Ovary (tissue), 9 donors: ENCODE results near the gene EPM2AIP1. TPM values are rescaled to one million over a fixed set of nuclear protein-coding genes. Genes with fewer than 3 reads are reported as not detected.
"Not testable (repeated sequence)": the region's sequence is repeated elsewhere in the genome, so short reads cannot be mapped to it uniquely, and the experiment has no call there.

Source experiments
- DNase-seq, 5 donors: peaks; one replicate each; pipeline ENCODE4 v3.0.0-alpha.2; 2019 to 2020
- H3K27ac ChIP-seq, 2 donors: fragments of 200-600 bp; one replicate each; pipeline versions ENCODE4 v1.5.1 to v1.8.0; 2019 to 2022
- H3K27me3 ChIP-seq: fragments of 200-600 bp; one replicate; pipeline ENCODE4 v1.8.0; 2022
- H3K36me3 ChIP-seq: fragments of 200-600 bp; sonication (generic); one replicate; pipeline ENCODE4 v1.5.1; 2019
- H3K4me1 ChIP-seq: one replicate; pipeline ENCODE4 v1.8.1; 2013; ENCODE audit warnings: mild to moderate bottlenecking, moderate library complexity; ENCODE audit not compliant: insufficient read depth
- H3K4me3 ChIP-seq: fragments of 200-600 bp; sonication (generic); one replicate; pipeline ENCODE4 v1.5.1; 2017
- H3K9me3 ChIP-seq, 2 donors: fragments of 200-600 bp in 1 of 2; sonication (generic) in 1 of 2; one replicate each; pipeline versions ENCODE4 v1.5.1 to v1.8.1; 2013 to 2019; ENCODE audit warnings: mild to moderate bottlenecking in 1 of 2, moderate library complexity in 1 of 2
- CTCF ChIP-seq, 3 donors: fragments of 450-650 bp in 2 of 3; fragments of 200-600 bp in 1 of 3; IDR thresholded peaks; one replicate each; pipeline versions ENCODE4 v1.5.1 to v1.8.0; 2016 to 2022; ENCODE audit warnings: antibody characterized with exemption in 3 of 3, mild to moderate bottlenecking in 1 of 3
- EP300 ChIP-seq: sonication (generic); formaldehyde crosslinking; IDR thresholded peaks from one replicate; pipeline ENCODE4 v1.6.1; 2017; ENCODE audit warnings: antibody characterized with exemption
- POLR2A ChIP-seq: fragments of 450-650 bp; IDR thresholded peaks from one replicate; pipeline ENCODE4 v1.6.1; 2017; ENCODE audit warnings: antibody characterized with exemption, mild to moderate bottlenecking, moderate library complexity
- WGBS, 3 donors: extraction: QIAGEN DNeasy Blood & Tissue Kit in 1 of 3; methylation state at CpG; one replicate each; pipeline versions ENCODE4 v1.1.5 to v1.1.7; 2013 to 2017; 5-methylcytosine and 5-hydroxymethylcytosine counted together
- intact Hi-C, 4 donors: fragments of 100-400 bp; cut with DNase I; formaldehyde crosslinking; loops; one replicate each; pipeline versions ENCODE4 v1.11.0 to v1.15.1; 2022 to 2023
- polyA plus RNA-seq, 2 donors: library from polyadenylated mRNA; stranded (reverse); fragments of 200-250 nt in 1 of 2; fragments of 350-450 nt in 1 of 2; fragmentation: Illumina TruSeq in 1 of 2; extraction: RNeasy Lipid Tissue Mini Kit (QIAGEN cat#74804) in 1 of 2; gene quantifications; one replicate each; pipeline ENCODE4 v1.2.3, GENCODE V29; 2013 to 2014
- total RNA-seq, 7 donors: library from RNA; depleted of rRNA in 2 of 7; stranded (reverse); fragments of >200 nt in 2 of 7; fragmentation: NEBNext Ultra II Directional in 3 of 7; extraction: Animal tissue kit (Norgen Biotek cat#: 25700) in 3 of 7; gene quantifications; one replicate each; pipeline versions ENCODE4 v1.1.0 to v1.2.4, GENCODE V29; 2016 to 2023
- donor health status: DM: no; HTN: no; CAD: no; lungs with moderate emphysema.
- donor health status: DM: no; HTN: no; CAD: no.
- donor health status: Bipolar disorder and iron deficiency.
- donor health status: DM: yes; HTN: yes; CAD: no.
- donor health status: DM: no; HTN: no; CAD: no.
- donor health status: DM: yes; HTN: yes; CAD: no.

The EPM2AIP1 gene
- total and polyA plus RNA-seq, 9 donors: 10.2 to 40.0 (median 31.8) TPM

- intact Hi-C loops: no loop called here
- Histone ChIP-seq H3K9me3 (no peaks in the 10 kb centered on the region), H3K4me3 (no peak overlapping the region), H3K4me1 (no peaks in the 10 kb centered on the region), H3K27ac (no peak overlapping the region), H3K36me3 (no peaks in the 10 kb centered on the region), H3K27me3 (no peaks in the 10 kb centered on the region)
- TF ChIP-seq EP300 (no peak), POLR2A (no peak), CTCF (IDR thresholded peaks at IDR 0.05) (no peak)
- DNase-seq: no peak
- 84 to 91% (median 91%) methylated on average over 4 of the region's 4 CpGs for WGBS, 3 donors
Observed at GRCh38 chr3:36969085-36969484, 23.8 kb downstream of the EPM2AIP1 start.

DNA sequence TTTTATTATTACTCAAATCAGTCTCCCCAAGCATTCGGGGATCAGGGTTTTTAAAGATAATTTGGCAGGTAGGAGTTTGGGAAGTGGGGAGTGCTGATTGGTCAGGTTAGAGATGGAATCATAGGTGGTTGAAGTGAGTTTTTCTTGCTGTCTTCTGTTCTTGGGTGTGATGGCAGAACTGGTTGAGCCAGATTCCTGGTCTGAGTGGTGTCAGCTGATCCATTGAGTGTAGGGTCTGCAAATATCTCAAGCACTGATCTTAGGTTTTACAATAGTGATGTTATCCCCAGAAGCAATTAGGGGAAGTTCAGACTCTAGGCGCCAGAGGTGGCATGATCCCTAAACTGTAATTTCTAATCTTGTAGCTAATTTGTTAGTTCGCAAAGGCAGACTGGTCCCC, 27.5 kb downstream of the EPM2AIP1 start:
- 77 to 84% (median 81%) methylated on average over 3 of the region's 3 CpGs for WGBS, 3 donors
- TF ChIP-seq CTCF (IDR thresholded peaks at IDR 0.05) (no peak), POLR2A (no peak), EP300 (no peak)
- H3K36me3 ChIP-seq: no peaks in the 10 kb centered on the region
- H3K4me3 ChIP-seq: no peak overlapping the region
- DNase-seq: no peak
- no peak overlapping the region for H3K27ac ChIP-seq
- no peaks in the 10 kb centered on the region for H3K9me3 ChIP-seq
- H3K27me3 ChIP-seq: no peaks in the 10 kb centered on the region
- intact Hi-C loops: no loop called here
- H3K4me1 ChIP-seq: no peaks in the 10 kb centered on the region

DNA sequence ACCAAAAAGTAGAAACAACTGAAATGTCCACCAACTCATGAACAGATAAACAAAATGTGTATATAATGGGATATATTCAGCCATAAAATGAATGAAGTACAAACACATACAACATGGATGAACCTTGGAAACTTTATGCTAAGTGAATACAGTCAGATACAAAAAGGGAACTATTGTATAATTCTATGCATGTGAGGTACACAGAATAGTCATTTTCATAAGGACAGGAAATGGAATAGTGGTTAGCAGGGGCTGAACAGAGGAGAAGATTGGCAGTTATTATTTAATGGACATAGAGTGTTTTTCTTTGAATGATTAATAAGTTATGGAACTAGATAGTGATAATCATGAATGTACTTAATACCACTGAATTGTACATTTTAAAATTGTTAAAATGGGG, 28.1 kb downstream of the EPM2AIP1 start:
- no peaks in the 10 kb centered on the region for H3K4me1 ChIP-seq
- TF ChIP-seq CTCF (IDR thresholded peaks at IDR 0.05) (no peak), EP300 (no peak), POLR2A (no peak)
- no peaks in the 10 kb centered on the region for H3K36me3 ChIP-seq
- H3K9me3 ChIP-seq: no peaks in the 10 kb centered on the region
- H3K27ac ChIP-seq: no peak overlapping the region
- H3K27me3 ChIP-seq: no peaks in the 10 kb centered on the region
- no peak for DNase-seq
- intact Hi-C loops: no loop called here
- no peak overlapping the region for H3K4me3 ChIP-seq

- intact Hi-C loops: no loop called here
- DNase-seq: no peak
- Histone ChIP-seq H3K36me3 (no peaks in the 10 kb centered on the region), H3K4me3 (no peak overlapping the region), H3K27ac (no peak overlapping the region), H3K4me1 (no peaks in the 10 kb centered on the region), H3K9me3 (no peaks in the 10 kb centered on the region), H3K27me3 (no peaks in the 10 kb centered on the region)
- 89 to 96% (median 93%) methylated on average over 1 of the region's 1 CpG for WGBS, 3 donors
- TF ChIP-seq POLR2A: no peak
- no peak for TF ChIP-seq EP300
- TF ChIP-seq CTCF (IDR thresholded peaks at IDR 0.05): no peak
Observed at GRCh38 chr3:36964331-36964730, 28.6 kb downstream of the EPM2AIP1 start.

- H3K4me1 ChIP-seq, H3K9me3 ChIP-seq, H3K36me3 ChIP-seq, H3K27me3 ChIP-seq, H3K4me3 ChIP-seq, H3K27ac ChIP-seq, DNase-seq, intact Hi-C loops: not testable (repeated sequence)
- WGBS, 3 donors: 94 to 95% (median 95%) methylated on average over 7 of the region's 7 CpGs
Observed at GRCh38 chr3:36963008-36963407, 29.9 kb downstream of the EPM2AIP1 start.
